ENCODE data around the gene ZNF70. TPM values are rescaled to one million over a fixed set of nuclear protein-coding genes. Genes with fewer than 3 reads are reported as not detected.
A peak's percentile ranks its signal among the peaks of the same experiment; 100 is the strongest.

ZNF70 gene
- total RNA-seq, 1 donor from 2014 or later = 4.0 TPM

GRCh38 chr22:23769321-23769965, 18.5 kb upstream of the ZNF70 start:
- no peak for DNase-seq
- no peaks in the 10 kb centered on the region for H3K27me3 ChIP-seq (ENCODE audit: low read depth)
- intact Hi-C loops (cut with micrococcal nuclease) = no loop called here
- H3K36me3 ChIP-seq = peaks cover 7% of the 10 kb centered on the region
- H3K4me3 ChIP-seq = no peak overlapping the region
- peak overlapping the region; percentile 94 for H3K27ac ChIP-seq (replicated peaks)
- TF ChIP-seq CTCF (IDR thresholded peaks at IDR 0.05; ENCODE audit: borderline replicate concordance) = no peak
- H3K9me3 ChIP-seq (replicated peaks) = no peaks in the 10 kb centered on the region
- H3K4me1 ChIP-seq = peaks cover 83% of the 10 kb centered on the region

DNA sequence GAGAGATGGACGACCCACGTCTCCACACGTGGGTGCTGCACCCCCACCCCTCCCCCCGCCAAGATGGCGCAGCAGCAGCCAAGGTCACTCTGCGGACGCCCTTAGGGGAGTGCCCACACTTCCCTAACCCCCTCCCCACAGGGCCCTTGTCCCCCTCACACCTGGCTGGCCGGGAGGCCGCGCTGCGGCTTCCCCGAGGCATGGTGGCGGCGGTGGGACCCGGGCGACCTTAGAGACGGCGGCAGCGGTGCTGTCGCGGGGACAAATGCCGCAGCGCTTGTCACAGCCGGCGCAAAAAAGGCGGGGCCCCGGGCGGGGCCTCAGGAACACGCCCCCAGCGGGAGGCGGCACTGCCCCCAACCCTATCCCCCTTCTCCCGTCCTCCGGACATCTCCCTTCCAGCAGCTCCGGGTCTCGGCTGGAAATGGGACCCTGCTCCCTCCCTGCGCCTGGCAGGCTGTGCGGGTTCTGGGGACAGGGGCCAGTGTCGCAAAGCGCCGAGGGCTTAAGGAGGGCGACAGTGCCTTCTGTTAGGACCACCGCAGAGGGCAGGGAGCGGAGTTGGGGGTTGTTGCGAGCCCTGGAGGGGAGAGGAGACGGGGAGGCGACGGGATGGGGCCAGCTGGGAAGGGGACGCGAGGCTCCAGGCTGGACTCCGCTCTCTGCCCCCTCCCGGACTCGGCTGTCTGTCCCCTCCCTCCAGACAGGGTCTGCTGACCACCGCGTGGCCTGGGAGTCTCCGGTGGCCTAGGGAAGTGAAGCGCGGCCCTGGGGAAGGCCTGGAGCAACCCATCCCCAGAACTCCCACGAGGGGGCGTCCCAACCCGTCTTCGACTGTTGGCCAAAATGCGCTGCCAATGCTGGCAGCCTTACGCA, 17.0 kb upstream of the ZNF70 start, which contains the start of gene CHCHD10:
CHCHD10 (minus strand) TSS at position 300 of the 876 bp plus-strand sequence; CDS start at position 202, 98 bp downstream.
- intact Hi-C loops (cut with micrococcal nuclease) = no loop called here
- H3K36me3 ChIP-seq = peaks cover 7% of the 10 kb centered on the region
- H3K9me3 ChIP-seq (replicated peaks) = no peaks in the 10 kb centered on the region
- peak; percentile 87 for DNase-seq
- peak within 1 kb of the TSS; percentile 94 for H3K27ac ChIP-seq (replicated peaks)
- no peaks in the 10 kb centered on the region for H3K27me3 ChIP-seq (ENCODE audit: low read depth)
- peak within 1 kb of the TSS; percentile 78 for H3K4me3 ChIP-seq
- TF ChIP-seq CTCF (IDR thresholded peaks at IDR 0.05; ENCODE audit: borderline replicate concordance) = peak; percentile 91
- H3K4me1 ChIP-seq = peaks cover 83% of the 10 kb centered on the region

GRCh38 chr22:23767303-23767672, 16.4 kb upstream of the ZNF70 start:
- TF ChIP-seq CTCF (IDR thresholded peaks at IDR 0.05; ENCODE audit: borderline replicate concordance) = no peak
- H3K27ac ChIP-seq (replicated peaks) = peak overlapping the region; percentile 94
- H3K27me3 ChIP-seq (ENCODE audit: low read depth) = no peaks in the 10 kb centered on the region
- peak overlapping the region; percentile 78 for H3K4me3 ChIP-seq
- no peak for DNase-seq
- intact Hi-C loops (cut with micrococcal nuclease) = no loop called here
- no peaks in the 10 kb centered on the region for H3K9me3 ChIP-seq (replicated peaks)
- H3K36me3 ChIP-seq = peaks cover 7% of the 10 kb centered on the region
- H3K4me1 ChIP-seq = peaks cover 83% of the 10 kb centered on the region

DNA sequence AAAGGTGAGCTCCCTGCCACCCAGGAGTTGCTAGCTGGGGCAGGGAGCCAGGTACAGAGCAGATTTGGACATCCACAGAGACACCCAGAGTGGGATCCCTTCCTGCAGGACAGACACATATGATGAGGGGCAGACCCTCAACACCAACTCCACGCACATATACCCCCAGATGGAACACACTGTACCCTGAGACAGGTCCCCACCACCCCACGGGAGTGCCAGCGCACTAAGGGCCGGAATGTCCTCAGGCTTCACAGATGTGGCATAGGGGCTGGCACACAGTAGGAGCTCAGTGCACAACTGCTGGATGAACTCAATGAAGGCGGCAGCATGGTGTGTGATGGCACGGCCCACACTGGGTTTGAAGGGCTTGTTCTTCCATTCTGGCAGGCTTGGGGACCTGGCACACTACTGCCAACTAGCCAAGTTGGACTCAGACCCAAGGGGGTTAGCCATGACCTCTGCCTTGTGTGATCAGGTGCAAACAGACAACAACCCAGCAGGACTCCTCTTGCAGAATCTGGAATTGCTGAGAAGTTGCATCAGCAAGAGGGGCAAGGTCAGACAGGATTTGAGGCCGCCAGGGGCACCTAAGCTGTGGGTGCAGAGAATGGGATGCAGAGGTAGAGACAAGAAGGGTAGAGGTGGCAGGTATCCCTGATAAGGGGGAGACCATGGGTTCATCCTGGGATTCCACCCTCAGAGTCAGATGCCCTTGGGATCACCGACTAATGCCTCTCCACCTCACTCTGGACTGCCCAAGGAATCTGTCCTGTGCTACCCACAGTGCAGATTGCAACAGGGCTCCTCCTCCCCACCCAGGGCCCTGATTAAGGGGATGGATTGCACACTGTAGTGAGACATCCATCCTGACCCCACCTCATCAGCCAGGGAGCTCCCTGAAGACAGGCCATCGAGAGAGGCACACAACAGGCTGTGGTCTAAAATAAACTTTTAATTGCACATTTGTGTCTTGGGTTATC, 14.3 kb upstream of the ZNF70 start:
- Histone ChIP-seq H3K27ac (replicated peaks) (peak overlapping the region; percentile 94), H3K36me3 (peaks cover 7% of the 10 kb centered on the region), H3K4me1 (peaks cover 69% of the 10 kb centered on the region), H3K4me3 (peak overlapping the region; percentile 78), H3K27me3 (ENCODE audit: low read depth) (no peaks in the 10 kb centered on the region), H3K9me3 (replicated peaks) (no peaks in the 10 kb centered on the region)
- intact Hi-C loops (cut with micrococcal nuclease) = no loop called here
- no peak for TF ChIP-seq CTCF (IDR thresholded peaks at IDR 0.05; ENCODE audit: borderline replicate concordance)
- DNase-seq = no peak

GRCh38 chr22:23763954-23764353, 13.0 kb upstream of the ZNF70 start:
- DNase-seq = no peak
- Histone ChIP-seq H3K4me1 (peaks cover 63% of the 10 kb centered on the region), H3K36me3 (peaks cover 7% of the 10 kb centered on the region), H3K27ac (replicated peaks) (peak overlapping the region; percentile 94), H3K4me3 (peak overlapping the region; percentile 78), H3K27me3 (ENCODE audit: low read depth) (no peaks in the 10 kb centered on the region), H3K9me3 (replicated peaks) (no peaks in the 10 kb centered on the region)
- intact Hi-C loops (cut with micrococcal nuclease) = no loop called here
- no peak for TF ChIP-seq CTCF (IDR thresholded peaks at IDR 0.05; ENCODE audit: borderline replicate concordance)
